Activated effector memory CD4-positive, alpha-beta T cell treated with Interleukin-2 at 50 U/mL for 16 hours (primary cell): ENCODE results near the gene HOXA13.
A peak's percentile ranks its signal among the peaks of the same experiment; 100 is the strongest.

Source experiments
- DNase-seq: peaks from one replicate; pipeline ENCODE4 v3.0.0-alpha.2; 2020

Gene HOXA13

DNA sequence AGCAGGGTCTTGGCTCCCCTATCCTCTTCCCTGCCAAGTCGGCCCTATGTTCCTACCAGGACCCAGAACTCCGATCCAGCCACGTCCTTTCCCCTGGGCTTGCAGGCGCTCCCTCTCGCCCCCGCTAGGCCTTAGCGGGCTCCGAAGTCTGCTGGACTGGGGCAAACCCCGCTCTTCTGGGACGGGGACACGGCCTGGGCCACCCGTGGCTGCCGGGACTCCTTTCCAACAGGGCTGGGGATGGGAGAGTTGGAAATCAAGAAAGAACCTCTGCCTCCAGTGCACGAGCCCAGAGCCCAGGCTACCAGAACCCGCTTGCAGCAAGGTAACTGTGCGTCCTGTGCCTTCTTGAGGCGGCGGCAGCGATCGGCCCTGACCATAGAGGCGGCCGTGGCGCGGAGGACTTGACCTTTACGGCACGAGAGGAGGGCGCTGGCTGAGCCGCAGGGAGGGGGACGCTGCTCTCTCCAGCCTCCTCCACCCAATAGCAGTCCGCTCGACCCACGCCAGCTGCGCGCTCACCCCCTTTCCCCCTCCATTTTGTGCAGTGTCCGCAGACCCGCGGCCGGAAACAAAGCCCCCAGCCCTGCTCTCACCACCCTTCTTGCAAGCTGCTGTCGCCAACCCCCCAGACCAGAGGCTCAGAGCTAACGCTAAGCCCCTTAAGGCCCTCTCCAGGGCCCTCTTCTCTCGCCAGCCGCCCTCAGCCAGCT is 7.9 kb downstream of the HOXA13 start:
- no peak for DNase-seq

- no peak for DNase-seq
These were observed 8.6 kb downstream of the HOXA13 start for GRCh38 chr7:27191161-27191731.

DNA sequence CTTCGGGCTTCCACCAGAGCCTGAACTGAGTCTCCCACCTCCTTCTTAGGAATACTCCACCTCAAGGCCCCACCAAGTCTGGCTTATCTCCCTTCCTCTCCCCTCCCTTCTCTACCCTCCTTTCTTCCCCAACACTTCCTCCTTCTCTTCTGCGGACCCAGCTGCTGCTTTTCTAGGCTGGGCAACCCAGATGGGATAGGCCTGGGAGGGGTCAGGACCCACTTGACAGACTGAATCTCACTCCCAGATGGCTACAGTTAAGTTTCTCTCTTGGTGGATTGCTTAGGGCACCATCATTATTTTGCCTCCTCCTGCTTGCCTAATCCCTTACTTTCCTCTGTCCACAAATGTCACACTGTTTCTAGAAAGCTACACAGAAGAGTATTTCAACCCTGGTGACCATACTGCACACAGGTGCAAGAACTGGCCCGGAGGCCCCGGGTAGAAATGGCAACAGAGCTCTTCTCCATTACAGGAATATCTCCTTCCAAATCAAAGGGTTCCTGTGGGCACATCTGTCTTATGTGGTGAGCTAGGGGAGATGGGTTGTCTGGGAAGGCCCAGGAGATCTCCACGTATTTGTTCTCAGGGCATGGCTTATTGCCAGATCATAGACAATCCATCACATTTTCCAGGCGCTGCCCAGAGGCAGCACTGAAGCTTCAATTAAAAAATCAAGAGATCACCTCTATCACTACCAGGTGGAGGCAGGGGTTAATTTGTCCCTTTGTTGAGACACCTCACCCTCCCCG is 9.7 kb downstream of the HOXA13 start:
- no peak for DNase-seq

GRCh38 chr7:27189295-27189996 is 10.4 kb downstream of the HOXA13 start:
- DNase-seq: no peak

DNA sequence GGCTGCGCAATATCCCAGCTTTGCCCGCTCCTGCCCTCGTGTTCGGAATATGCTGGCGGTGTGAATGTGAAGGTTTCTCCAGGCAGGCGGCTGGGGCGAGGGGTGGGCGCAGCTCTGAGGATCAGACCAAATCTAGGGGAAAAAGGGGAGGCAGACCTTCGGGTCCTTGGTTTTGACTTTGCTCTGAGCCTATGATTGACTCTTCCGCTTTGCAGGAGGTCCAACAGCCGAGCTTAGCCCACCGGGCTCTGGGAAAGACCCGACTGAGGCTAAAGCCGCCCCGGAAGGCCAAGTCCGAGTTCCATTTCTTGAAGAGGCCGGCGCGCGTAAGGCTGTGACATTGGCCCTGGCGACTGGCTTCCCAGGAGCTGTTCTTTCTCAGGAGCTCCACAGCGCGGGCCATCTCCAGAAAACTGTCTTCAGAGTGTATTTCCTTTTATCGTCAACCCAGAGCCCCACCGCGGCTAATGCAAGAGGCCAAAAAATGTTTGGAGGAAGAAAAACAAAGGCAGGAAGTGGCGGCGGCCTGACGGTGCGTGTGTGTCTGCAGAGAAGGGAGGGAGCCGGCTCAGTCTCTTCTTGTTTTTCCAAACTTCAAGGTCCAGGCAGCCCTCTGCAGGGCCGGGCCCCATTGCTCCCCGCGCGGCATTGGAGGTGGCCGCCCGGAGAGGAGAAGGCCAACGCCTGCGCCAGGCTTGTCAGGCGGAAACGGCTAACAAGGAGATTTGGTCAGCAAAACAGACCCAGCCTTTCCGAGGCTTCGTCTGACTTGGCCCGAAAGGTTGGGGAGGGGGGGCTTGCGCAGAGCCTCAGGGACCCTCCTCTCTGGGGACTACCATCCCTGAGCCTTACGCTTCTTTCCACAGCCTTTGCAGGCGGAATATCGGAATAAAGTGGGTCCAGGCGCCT is 11.3 kb downstream of the HOXA13 start:
- peak; percentile 31 for DNase-seq

GRCh38 chr7:27187475-27188385 is 12.2 kb downstream of the HOXA13 start:
- DNase-seq: no peak

GRCh38 chr7:27186668-27187474 is 13.0 kb downstream of the HOXA13 start:
- no peak for DNase-seq

DNA sequence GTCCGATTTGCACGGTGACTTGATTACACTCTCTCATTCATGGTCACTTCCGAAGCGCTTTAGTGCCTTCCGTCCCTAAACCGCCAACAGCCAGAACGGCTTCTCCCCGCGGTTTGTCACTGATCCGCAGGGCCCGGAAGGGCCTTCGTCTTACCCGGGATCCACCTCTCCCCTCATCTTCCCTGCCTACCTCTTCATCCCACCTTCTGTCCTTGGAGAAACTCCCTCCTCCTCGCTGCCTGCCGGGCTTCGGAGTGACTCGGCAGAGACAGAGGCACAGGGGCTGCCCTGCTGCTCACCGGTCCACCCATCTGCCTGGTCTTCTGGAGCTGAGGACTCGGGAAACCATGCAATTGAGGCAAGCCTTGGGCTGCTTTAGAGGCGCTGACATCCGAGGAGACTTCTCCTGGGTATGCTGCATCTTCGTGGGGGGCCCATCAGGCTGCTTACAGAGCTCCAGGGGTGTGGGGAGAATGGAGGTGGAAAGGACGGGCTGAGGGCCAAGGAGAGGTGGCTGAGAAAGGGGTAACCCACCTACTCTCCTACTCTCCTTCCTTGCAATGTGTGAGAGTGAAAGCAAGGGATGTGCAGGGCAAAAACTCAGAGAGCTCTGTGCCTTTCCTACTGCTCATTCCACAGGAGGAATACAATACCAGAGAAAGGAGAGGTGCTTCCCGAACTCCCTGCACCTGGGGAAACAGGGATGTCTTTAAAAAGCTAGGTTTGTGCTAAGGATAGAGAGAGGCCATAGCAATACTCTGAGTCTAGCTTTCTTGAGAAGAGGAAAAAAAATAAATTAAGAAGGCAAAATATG is 13.8 kb downstream of the HOXA13 start:
- DNase-seq: no peak

DNA sequence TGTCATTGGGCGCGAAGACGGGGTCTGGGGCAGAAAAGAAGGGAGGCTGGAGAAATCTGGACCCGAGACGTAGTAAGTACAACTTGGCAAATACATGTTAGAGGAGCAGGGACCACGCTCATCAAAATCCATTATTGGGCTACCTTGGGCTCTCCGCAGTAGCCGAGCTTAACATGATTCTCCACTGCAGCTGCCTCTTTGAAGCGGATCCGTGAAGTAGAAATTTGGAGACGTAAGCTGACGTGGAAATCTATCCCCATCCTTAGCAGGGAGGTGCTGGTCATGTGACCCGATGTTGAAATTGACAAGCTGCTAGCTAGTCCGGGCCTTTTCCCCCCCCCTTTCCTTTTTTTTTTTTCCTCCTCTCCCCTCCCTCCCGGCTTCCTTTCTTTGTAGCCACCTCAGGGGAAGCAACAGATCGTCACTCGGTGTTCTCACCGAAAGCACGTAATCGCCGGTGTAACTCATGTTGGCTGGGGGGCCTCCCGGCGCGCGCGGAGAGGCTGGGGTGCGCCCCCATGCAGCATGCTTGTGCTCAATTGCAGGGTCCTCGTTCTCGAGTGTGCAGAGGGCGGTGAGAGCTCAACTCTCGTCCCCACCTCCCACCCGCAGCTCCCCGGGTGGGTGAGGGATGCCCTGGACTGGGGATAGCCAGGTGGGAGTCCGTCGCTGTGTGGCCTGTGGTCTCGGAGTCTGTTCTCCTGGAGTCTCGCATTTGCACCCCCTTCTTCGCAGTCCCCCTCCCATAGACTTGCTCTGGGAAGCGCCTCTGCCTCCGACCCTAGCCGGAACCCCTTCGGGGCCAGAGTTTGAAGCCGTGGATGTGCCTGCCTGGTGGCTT is 14.7 kb downstream of the HOXA13 start, which contains the start of gene HOXA11:
Gene HOXA11, minus strand, starts transcription at position 220 of the 841 bp plus-strand sequence. Its CDS starts 88 bp downstream, at position 132.
- no peak for DNase-seq

DNA sequence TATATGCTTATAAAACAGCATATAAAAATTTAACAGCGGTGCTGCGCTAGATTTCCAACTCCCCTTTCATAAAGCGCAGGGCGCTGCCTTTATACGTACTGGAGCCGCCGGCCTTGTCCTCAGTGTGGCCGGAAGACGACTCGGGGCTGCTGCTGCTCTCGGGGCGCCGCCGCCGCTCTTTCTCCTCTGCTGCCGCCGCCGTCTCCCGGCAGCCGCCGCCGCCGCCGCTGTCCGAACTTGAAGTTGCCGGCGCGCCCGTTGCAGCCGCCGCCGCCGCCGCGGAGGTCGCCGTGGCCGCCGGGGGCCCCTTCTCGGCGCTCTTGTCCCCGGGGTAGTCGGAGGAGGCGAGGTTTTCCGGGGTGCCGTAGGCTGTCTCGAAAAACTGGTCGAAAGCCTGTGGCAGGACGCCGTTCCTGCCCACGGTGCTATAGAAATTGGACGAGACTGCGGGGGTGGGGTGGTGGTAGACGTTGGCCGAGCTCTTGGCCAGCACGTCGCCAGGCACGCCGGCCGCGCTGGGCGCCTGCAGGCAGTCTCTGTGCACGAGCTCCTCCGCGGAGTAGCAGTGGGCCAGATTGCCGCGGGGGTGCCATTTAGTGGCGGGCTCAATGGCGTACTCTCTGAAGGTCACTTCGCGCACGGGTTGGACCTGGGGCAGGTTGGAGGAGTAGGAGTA is 15.4 kb downstream of the HOXA13 start:
- no peak for DNase-seq

- DNase-seq: no peak
These were observed 16.1 kb downstream of the HOXA13 start for GRCh38 chr7:27183682-27184336.

DNA sequence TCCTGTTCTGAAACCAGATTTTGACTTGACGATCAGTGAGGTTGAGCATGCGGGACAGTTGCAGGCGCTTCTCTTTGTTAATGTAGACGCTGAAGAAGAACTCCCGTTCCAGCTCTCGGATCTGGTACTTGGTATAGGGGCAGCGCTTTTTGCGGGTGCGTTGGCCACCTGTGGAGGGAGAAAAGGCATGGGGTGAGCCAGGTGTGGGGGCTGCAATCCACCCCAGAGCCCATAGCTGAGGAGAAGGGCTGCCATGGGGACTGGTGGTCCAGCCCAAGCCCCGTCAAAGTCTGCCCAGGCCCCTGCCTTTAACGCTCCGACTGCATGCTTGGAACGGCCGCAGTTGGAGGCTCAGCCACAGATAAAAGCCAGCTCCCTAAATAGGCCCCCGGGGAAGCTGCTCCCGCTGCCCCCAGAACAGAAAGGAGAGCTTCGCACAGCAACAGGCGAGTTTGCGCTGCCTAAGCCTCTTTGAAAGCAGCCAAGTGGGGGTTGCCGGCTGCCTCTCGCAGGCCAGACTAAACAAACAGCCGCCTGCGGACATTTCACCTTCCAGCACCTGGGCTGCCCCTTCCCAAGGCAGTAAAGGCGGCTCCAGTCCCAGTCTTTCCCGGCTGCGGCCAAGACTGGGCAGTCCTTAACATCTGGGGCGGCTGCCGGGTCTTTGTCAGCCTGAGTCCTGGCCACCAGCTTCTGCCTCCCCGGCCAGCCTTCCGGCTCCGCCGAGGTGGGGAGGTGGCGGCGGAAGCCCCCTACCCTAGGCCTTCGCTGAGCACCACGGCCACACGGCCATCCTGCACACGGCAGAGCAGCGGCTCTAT is 16.8 kb downstream of the HOXA13 start:
- no peak for DNase-seq

- no peak for DNase-seq
These were observed 17.5 kb downstream of the HOXA13 start for GRCh38 chr7:27182285-27182841.

DNA sequence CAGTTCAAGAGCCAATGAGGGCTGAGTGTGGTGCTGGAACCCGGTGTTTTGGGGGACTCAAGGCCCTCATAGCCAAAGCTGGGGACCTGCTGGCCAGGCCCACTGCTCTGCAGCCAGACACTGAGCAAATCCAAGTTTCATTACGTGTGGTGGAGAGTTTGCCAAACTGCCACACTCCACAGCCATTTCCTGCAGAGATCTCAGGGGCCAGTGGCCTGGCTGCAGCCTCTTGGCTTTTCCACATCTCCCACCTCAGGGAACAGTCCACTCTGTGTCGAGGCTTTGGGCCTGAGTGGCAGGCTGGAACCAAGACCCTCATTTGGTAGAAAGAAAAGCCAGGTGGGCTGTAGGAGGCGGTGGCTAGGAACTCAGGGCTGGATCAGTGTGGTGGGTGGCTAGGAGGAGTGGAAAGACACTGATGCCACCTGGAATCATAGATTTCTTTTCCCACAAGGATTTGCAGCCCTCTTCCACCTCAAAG is 18.1 kb downstream of the HOXA13 start:
- DNase-seq: no peak
